Right renal pelvis (tissue), 4 donors: Measurements from ENCODE around the gene MYO10. TPM values are rescaled to one million over a fixed set of nuclear protein-coding genes. Genes with fewer than 3 reads are reported as not detected.
"Not testable (repeated sequence)": the region's sequence is repeated elsewhere in the genome, so short reads cannot be mapped to it uniquely, and the experiment has no call there.

Experiments
- DNase-seq, 4 donors: peaks; one replicate each; pipeline ENCODE4 v3.0.0-alpha.2; 2013; ENCODE audit warnings: low read depth in 4 of 4, low spot score in 3 of 4, missing footprints in 1 of 4
- polyA plus RNA-seq, 4 donors: library from polyadenylated mRNA; unstranded; fragments of 120-200 nt; gene quantifications; one replicate each; pipeline ENCODE4 v1.2.1, GENCODE V29; 2013; ENCODE audit not compliant: insufficient read length in 4 of 4

The MYO10 gene
- polyA plus RNA-seq, 4 donors, result 37.2 to 43.3 (median 40.8) TPM

DNA sequence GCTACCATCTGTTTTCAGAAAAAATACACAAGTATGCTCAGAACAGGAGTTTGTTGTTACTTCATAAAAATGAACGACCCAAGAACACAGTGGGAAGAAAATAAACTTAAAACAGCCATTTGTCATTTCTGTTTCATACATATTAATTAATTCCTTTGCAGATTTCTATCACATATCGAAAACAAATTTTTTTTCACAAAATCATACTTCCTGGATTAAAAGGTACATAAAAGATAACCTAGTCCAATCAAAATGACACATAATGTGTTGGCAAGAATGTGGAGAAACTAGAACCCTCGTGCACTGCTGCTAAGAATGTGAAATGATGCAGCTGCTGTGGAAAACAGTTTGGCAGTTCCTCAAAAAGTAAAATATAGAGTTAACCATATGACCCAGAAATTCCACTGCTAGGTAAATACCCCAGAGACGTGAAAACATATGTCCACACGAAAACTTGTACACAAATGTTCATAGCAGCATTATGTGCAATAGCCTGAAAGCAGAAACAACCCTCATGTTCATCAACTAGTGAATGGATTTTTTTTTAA is 46.0 kb downstream of the MYO10 start:
- DNase-seq, result peak in 2 of 4 donors; percentile 47 to 67

DNA sequence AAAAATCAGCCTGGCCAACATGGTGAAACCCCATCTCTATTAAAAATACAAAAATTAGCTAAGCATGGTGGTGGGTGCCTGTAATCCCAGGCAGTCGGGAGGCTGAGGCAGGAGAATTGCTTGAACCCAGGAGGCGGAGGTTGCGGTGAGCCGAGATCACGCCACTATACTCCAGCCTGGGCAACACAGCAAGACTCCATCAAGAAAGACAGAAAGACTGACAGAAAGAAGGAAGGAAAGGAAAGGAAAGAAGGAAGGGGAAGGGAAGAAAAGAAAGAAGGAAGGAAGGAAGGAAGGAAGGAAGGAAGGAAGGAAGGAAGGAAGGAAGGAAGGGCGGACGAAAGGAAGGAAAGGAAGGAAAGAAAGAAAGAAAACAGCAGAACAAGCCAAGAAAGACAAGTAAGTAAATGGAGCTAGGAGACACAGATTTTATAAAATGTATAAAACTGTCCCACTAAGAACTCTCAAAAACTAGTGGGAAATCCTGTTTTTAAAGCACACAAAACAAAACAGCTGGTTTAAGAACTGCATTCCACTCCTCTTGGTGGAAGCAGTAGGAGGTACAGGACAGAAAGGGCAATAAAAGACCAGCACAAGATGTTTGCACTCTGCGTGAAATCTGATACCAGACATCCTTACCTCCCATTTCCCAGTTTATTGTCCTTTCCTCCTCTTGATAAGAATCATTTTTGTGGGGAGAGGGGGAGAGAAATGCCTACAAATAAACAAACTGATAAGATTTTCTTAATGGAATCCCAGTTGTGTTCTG is 46.7 kb downstream of the MYO10 start:
- peak; percentile 41 to 74 (median 55) for DNase-seq

DNA sequence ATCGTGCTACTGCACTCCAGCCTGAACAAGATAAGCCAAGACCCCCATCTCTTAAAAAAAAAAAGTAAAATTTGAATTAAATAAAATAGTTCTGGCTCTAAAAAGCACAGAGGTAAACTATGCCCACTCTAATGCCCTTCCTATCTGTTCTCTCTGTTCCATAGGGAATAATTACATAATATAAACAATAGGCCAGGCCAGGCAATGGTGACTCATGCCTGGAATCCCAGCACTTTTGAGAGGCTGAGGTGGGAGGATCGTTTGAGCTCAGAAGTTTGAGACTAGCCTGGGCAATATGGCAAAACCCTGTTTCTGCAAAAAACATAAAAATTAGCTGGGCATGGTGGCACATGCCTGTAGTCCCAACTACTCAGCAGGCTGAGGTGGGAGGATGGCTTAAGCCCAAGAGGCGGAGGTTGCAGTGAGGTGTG is 47.4 kb downstream of the MYO10 start:
- DNase-seq, result no peak

- no peak for DNase-seq
These were observed 49.2 kb downstream of the MYO10 start for GRCh38 chr5:16886793-16887345.

DNA sequence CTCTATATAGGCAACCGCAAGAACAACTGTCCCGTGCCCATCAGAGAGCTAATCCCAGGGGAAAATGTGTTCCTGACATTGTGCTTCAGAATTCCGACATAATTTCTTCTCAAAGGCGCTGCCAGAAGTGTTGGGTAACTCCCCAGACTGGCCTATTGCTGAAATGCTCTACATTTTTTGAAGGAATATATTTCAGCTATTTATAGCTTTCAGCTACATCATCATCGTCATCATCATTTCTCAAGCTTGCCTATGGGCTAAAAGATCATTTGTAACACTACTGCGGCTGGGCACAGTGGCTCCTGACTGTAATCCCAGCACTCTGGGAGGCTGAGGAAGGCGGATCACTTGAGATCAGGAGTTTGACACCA is 49.7 kb downstream of the MYO10 start:
- DNase-seq, result no peak

GRCh38 chr5:16885635-16886365 is 50.3 kb downstream of the MYO10 start:
- DNase-seq, result no peak

GRCh38 chr5:16884595-16884994 is 51.5 kb downstream of the MYO10 start:
- no peak for DNase-seq

GRCh38 chr5:16883806-16884205 is 52.3 kb downstream of the MYO10 start:
- DNase-seq, result no peak

DNA sequence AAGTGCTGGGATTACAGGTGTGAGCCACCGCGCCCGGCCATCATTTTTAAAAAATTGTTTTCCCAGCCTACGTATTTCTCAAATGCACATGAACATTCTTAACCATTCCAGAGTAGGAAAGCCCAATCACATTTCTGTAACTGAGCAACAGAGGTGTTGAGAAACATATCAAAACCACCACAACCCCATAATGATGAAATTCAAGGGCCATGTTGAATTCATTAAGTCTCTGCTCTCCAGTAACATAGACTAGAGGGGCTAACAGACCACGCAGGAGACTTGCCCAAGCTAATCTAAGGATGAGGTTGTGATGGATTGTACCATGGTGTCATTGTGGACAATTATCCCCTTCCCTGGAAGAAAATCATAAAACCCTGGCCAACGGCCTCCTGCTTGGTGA is 52.9 kb downstream of the MYO10 start:
- DNase-seq, result no peak

DNA sequence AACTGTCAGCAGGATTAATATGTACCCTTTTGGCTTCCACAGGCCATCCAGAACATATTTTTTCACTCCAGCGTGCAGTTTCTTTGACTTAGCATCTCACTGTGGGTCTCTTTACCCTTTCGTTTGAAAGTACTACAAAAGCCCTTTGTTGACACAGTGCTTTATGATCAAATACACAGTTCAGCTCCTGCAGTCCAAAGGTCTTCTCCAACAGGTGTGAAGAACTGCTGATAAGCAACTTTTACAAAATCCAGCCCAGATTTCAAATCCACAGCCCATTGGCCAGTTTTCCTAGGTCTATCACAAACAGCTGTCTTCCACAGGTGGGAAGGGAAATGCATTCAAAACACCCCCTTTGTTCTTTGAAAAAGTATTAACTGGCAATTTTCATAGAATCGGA is 54.8 kb downstream of the MYO10 start:
- DNase-seq, result no peak

DNA sequence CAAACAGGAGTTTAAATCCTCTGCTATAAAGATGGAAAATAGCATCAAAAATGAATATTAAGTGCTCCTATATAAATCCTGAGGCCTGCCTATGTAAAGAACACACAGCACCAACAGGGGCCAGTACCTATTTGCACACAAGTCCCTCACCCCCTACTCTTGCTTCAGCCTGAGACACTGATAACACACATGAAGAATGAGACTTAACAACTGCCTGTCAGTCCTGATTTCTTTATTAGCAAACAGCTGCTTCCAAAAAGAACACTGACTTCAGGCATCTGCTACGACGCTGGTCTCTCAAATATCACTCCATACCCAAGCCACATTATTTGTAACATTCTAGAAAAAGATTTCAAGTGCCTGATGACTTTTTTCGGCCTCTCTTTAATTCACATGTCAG is 55.5 kb downstream of the MYO10 start:
- no peak for DNase-seq

DNA sequence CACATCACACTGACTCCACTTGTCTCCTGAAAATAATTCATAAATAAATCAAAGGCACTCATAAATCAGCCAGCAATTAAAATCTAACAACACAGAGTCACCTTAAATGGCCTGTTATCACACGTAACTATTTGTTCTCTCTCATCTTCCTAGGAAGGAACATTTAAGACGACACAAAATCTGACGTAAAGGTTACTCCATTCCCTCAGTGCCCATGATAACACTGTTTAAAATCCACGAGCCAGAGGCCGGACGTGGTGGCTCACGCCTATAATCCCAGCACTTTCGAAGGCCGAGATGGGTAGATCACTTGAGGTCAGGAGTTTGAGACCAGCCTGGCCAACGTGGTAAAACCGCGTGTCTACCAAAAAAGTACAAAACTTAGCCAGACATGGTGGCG is 56.4 kb downstream of the MYO10 start:
- no peak for DNase-seq

DNA sequence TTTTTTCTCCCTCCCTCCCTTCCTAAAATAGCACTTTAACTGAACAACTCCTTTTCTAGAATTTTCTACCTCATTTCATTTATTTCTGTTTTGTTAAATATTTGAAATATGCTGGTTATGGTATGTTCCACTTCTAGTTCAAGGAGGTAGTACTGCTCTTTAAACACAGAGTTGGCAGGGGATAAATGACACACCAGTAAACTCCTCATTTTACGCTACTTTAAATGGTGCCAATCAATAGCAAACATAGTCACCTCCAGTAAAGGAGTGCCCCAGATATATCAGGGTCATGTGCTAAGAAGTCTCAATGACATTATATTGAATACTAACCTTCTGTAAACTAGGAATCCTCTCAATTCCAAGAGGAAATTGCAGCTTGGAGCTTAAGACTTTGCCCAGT is 56.9 kb downstream of the MYO10 start:
- DNase-seq, result no peak

GRCh38 chr5:16877267-16877935 is 58.7 kb downstream of the MYO10 start:
- DNase-seq, result no peak

- not testable (repeated sequence) for DNase-seq
These were observed 61.7 kb downstream of the MYO10 start for GRCh38 chr5:16874424-16874823.

GRCh38 chr5:16871746-16872339 is 64.2 kb downstream of the MYO10 start:
- no peak for DNase-seq

DNA sequence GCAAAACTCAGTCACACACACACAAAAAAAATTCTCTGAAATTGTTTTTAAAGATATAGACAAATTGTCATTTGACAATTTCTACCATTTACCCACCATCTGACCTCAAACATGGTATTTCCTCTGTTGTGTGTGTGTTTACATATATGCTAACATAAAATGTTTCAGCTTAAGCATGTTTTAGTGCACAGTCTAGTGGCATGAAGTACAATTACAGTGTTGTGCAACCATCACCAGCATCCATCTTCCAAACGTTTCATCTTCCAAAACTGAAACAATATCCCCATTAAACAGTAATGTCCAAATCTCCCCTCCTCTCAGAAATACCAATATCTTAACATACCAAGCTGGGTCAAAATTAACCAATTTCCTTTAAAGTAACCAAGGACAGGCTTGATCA is 65.2 kb downstream of the MYO10 start:
- DNase-seq, result no peak

GRCh38 chr5:16869821-16870796 is 66.0 kb downstream of the MYO10 start:
- no peak for DNase-seq

- DNase-seq, result no peak
These were observed 68.5 kb downstream of the MYO10 start for GRCh38 chr5:16867577-16867953.
